Measurements from ENCODE around the gene TYW3.

The TYW3 gene

GRCh38 chr1:74775735-74776134 is 42.8 kb downstream of the TYW3 start:
- Histone ChIP-seq H3K4me1 (ENCODE audit: insufficient read depth, low read length, severe bottlenecking) (no peaks in the 10 kb centered on the region), H2AFZ (ENCODE audit: low read length) (no peak overlapping the region), H3K27me3 (ENCODE audit: insufficient read depth, low read length) (no peaks in the 10 kb centered on the region), H3F3A (ENCODE audit: insufficient read depth, low read length) (no peaks in the 10 kb centered on the region), H3K9me2 (ENCODE audit: low read depth, low read length) (no peaks in the 10 kb centered on the region), H3K27ac (ENCODE audit: low read depth, low read length, poor library complexity, severe bottlenecking) (no peak overlapping the region), H3K4me2 (ENCODE audit: low read length) (no peak overlapping the region), H3K79me2 (ENCODE audit: insufficient read depth, low read length) (no peaks in the 10 kb centered on the region), H3K36me3 (ENCODE audit: insufficient read depth, low read length) (no peaks in the 10 kb centered on the region), H4K20me1 (ENCODE audit: insufficient read depth, low read length) (no peaks in the 10 kb centered on the region), H3K9me3 (ENCODE audit: low read length) (no peaks in the 10 kb centered on the region), H3K4me3 (ENCODE audit: low read depth, low read length, poor library complexity, severe bottlenecking) (no peak overlapping the region), H3K9ac (ENCODE audit: low read length) (no peak overlapping the region)
- TF ChIP-seq CTCF (IDR thresholded peaks at IDR 0.05; ENCODE audit: low read length) = no peak
- TF ChIP-seq EZH2 (IDR thresholded peaks at IDR 0.05; ENCODE audit: borderline replicate concordance, low read length) = no peak

- no peaks in the 10 kb centered on the region for H3K27me3 ChIP-seq (ENCODE audit: insufficient read depth, low read length)
- no peak overlapping the region for H3K4me2 ChIP-seq (ENCODE audit: low read length)
- TF ChIP-seq CTCF (IDR thresholded peaks at IDR 0.05; ENCODE audit: low read length) (no peak), EZH2 (IDR thresholded peaks at IDR 0.05; ENCODE audit: borderline replicate concordance, low read length) (no peak)
These were observed 44.6 kb downstream of the TYW3 start for GRCh38 chr1:74777525-74777924.

GRCh38 chr1:74779750-74780149 is 46.8 kb downstream of the TYW3 start:
- no peaks in the 10 kb centered on the region for H3K9me2 ChIP-seq (ENCODE audit: low read depth, low read length)
- no peaks in the 10 kb centered on the region for H4K20me1 ChIP-seq (ENCODE audit: insufficient read depth, low read length)
- H3K27me3 ChIP-seq (ENCODE audit: insufficient read depth, low read length) = no peaks in the 10 kb centered on the region
- no peak overlapping the region for H3K4me3 ChIP-seq (ENCODE audit: low read depth, low read length, poor library complexity, severe bottlenecking)
- no peak overlapping the region for H3K9ac ChIP-seq (ENCODE audit: low read length)
- no peaks in the 10 kb centered on the region for H3F3A ChIP-seq (ENCODE audit: insufficient read depth, low read length)
- H3K9me3 ChIP-seq (ENCODE audit: low read length) = no peaks in the 10 kb centered on the region
- H3K4me1 ChIP-seq (ENCODE audit: insufficient read depth, low read length, severe bottlenecking) = no peaks in the 10 kb centered on the region
- no peaks in the 10 kb centered on the region for H3K36me3 ChIP-seq (ENCODE audit: insufficient read depth, low read length)
- H3K4me2 ChIP-seq (ENCODE audit: low read length) = no peak overlapping the region
- H3K27ac ChIP-seq (ENCODE audit: low read depth, low read length, poor library complexity, severe bottlenecking) = no peak overlapping the region
- no peak overlapping the region for H2AFZ ChIP-seq (ENCODE audit: low read length)
- no peaks in the 10 kb centered on the region for H3K79me2 ChIP-seq (ENCODE audit: insufficient read depth, low read length)
- TF ChIP-seq EZH2 (IDR thresholded peaks at IDR 0.05; ENCODE audit: borderline replicate concordance, low read length) (no peak), CTCF (IDR thresholded peaks at IDR 0.05; ENCODE audit: low read length) (no peak)

More at GRCh38 chr1:74777525-74777924, 44.6 kb downstream of the TYW3 start:
- H3K9ac ChIP-seq (ENCODE audit: low read length) = no peak overlapping the region
- no peaks in the 10 kb centered on the region for H4K20me1 ChIP-seq (ENCODE audit: insufficient read depth, low read length)
- no peak overlapping the region for H2AFZ ChIP-seq (ENCODE audit: low read length)
- H3K36me3 ChIP-seq (ENCODE audit: insufficient read depth, low read length) = no peaks in the 10 kb centered on the region
- H3K9me2 ChIP-seq (ENCODE audit: low read depth, low read length) = no peaks in the 10 kb centered on the region
- no peak overlapping the region for H3K4me3 ChIP-seq (ENCODE audit: low read depth, low read length, poor library complexity, severe bottlenecking)
- H3K4me1 ChIP-seq (ENCODE audit: insufficient read depth, low read length, severe bottlenecking) = no peaks in the 10 kb centered on the region
- H3F3A ChIP-seq (ENCODE audit: insufficient read depth, low read length) = no peaks in the 10 kb centered on the region
- H3K27ac ChIP-seq (ENCODE audit: low read depth, low read length, poor library complexity, severe bottlenecking) = no peak overlapping the region
- H3K9me3 ChIP-seq (ENCODE audit: low read length) = no peaks in the 10 kb centered on the region
- H3K79me2 ChIP-seq (ENCODE audit: insufficient read depth, low read length) = no peaks in the 10 kb centered on the region

Measured in OCI-LY1 (cell line).